Naive thymus-derived CD4-positive, alpha-beta T cell (primary cell): ENCODE results near the gene VPS13C. TPM values are rescaled to one million over a fixed set of nuclear protein-coding genes. Genes with fewer than 3 reads are reported as not detected.

ENCODE experiments used
- ATAC-seq: fragments of 150-1000 bp; cut with Tn5 transposase; 2 replicates; pipeline ENCODE4 v1.10.0; 2021; ENCODE audit warnings: mild to moderate bottlenecking, moderate library complexity
- CTCF ChIA-PET: fragments of 350-600 bp; sonication (Branson Sonifier 250); formaldehyde crosslinking; loops from one replicate; lab custom pipeline; 2021; ENCODE audit warnings: antibody characterized with exemption; lab: Charles Lee
- POLR2A ChIA-PET: fragments of 350-600 bp; sonication (Branson Sonifier 250); formaldehyde crosslinking; loops from one replicate; lab custom pipeline; 2021; ENCODE audit warnings: antibody characterized with exemption, inconsistent platforms; lab: Charles Lee
- DNase-seq, 9 donors: peaks; one replicate each; pipeline versions ENCODE4 v3.0.0 to v3.0.0-alpha.2; 2020 to 2022; ENCODE audit warnings: mixed read lengths in 1 of 9
- H3K27ac ChIP-seq: one replicate; pipeline ENCODE4 v1.7.0; 2013; ENCODE audit warnings: mild to moderate bottlenecking, low read depth, low read length, moderate library complexity
- H3K27me3 ChIP-seq, 2 donors: one replicate each; pipeline ENCODE4 v1.7.0; 2013; ENCODE audit warnings: low read length in 2 of 2, mild to moderate bottlenecking in 2 of 2, moderate library complexity in 2 of 2; ENCODE audit not compliant: control insufficient read depth in 2 of 2, insufficient read depth in 2 of 2
- H3K36me3 ChIP-seq, 3 experiments: 1 replicate in 2 of 3; 2 replicates in 1 of 3; pipeline ENCODE4 v1.7.0; 2013; ENCODE audit warnings: low read length in 3 of 3, mild to moderate bottlenecking in 3 of 3, moderate library complexity in 1 of 3; ENCODE audit not compliant: insufficient read depth in 3 of 3, control insufficient read depth in 2 of 3
- H3K4me1 ChIP-seq, 2 donors: one replicate each; pipeline ENCODE4 v1.7.0; 2013; ENCODE audit warnings: low read length in 2 of 2, mild to moderate bottlenecking in 2 of 2, moderate library complexity in 1 of 2; ENCODE audit not compliant: control insufficient read depth in 2 of 2, insufficient read depth in 2 of 2
- H3K4me3 ChIP-seq: 2 replicates; pipeline ENCODE4 v1.7.0; 2013; ENCODE audit warnings: mild to moderate bottlenecking, low read length
- H3K9me3 ChIP-seq, 3 experiments: 1 replicate in 2 of 3; 2 replicates in 1 of 3; pipeline ENCODE4 v1.7.0; 2013; ENCODE audit warnings: low read length in 3 of 3; ENCODE audit not compliant: control insufficient read depth in 2 of 3
- H3K27ac Mint-ChIP-seq, 9 donors: one replicate each; pipeline ENCODE4 v1.8.0; 2020 to 2022; ENCODE audit warnings: mixed read lengths in 9 of 9, mild to moderate bottlenecking in 8 of 9, moderate library complexity in 5 of 9, inconsistent platforms in 2 of 9
- H3K27me3 Mint-ChIP-seq, 5 donors: one replicate each; pipeline ENCODE4 v1.8.0; 2021 to 2022; ENCODE audit warnings: mixed read lengths in 5 of 5, mild to moderate bottlenecking in 1 of 5
- H3K36me3 Mint-ChIP-seq, 5 donors: one replicate each; pipeline ENCODE4 v1.8.0; 2020 to 2022; ENCODE audit warnings: mixed read lengths in 5 of 5, mild to moderate bottlenecking in 3 of 5, inconsistent platforms in 1 of 5
- H3K4me1 Mint-ChIP-seq, 7 donors: one replicate each; pipeline ENCODE4 v1.8.0; 2020 to 2022; ENCODE audit warnings: mixed read lengths in 7 of 7, mild to moderate bottlenecking in 3 of 7, inconsistent platforms in 1 of 7
- H3K4me3 Mint-ChIP-seq, 10 donors: one replicate each; pipeline ENCODE4 v1.8.0; 2020 to 2022; ENCODE audit warnings: mild to moderate bottlenecking in 10 of 10, mixed read lengths in 10 of 10, moderate library complexity in 6 of 10, inconsistent platforms in 2 of 10
- H3K9me3 Mint-ChIP-seq, 11 donors: one replicate each; pipeline ENCODE4 v1.8.0; 2020 to 2022; ENCODE audit warnings: mixed read lengths in 11 of 11, mild to moderate bottlenecking in 4 of 11, inconsistent platforms in 1 of 11, moderate library complexity in 1 of 11
- intact Hi-C, 2 donors: fragments of 100-400 bp; cut with micrococcal nuclease; formaldehyde crosslinking; loops; one replicate each; pipeline ENCODE4 v1.15.1; 2023
- polyA plus RNA-seq, 2 donors: library from polyadenylated mRNA; unstranded; fragments of 300-500 nt; fragmentation: Illumina TruSeq; gene quantifications; one replicate each; pipeline ENCODE4 v1.2.3, GENCODE V29; 2021
- total RNA-seq, 6 experiments: library from RNA in 5 of 6; stranded (reverse) in 5 of 6; gene quantifications; 1 replicate in 5 of 6; 2 replicates in 1 of 6; pipeline ENCODE4 v1.2.3 and lab custom pipeline; 2021 to 2026

The VPS13C gene
- total and polyA plus RNA-seq, 7 experiments from 2014 or later = 12.7 to 159 (median 108) TPM

- Mint-ChIP-seq H3K36me3 (no peaks in the 10 kb centered on the region), H3K9me3 (no peaks in the 10 kb centered on the region), H3K4me3 (no peak overlapping the region), H3K27ac (no peak overlapping the region), H3K27me3 (peaks cover 5 to 23% (median 11%) of the 10 kb centered on the region in 5 donors), H3K4me1 (no peaks in the 10 kb centered on the region)
- CTCF ChIA-PET = interaction anchor here (0.6 kb wide), 1 partner anchor 20 kb away, joined by 3 read pairs; no protein-coding TSS in a partner anchor
- no peak for DNase-seq
- Histone ChIP-seq H3K4me1 (no peaks in the 10 kb centered on the region), H3K27ac (no peak overlapping the region), H3K4me3 (no peak overlapping the region), H3K27me3 (no peaks in the 10 kb centered on the region), H3K36me3 (no peaks in the 10 kb centered on the region), H3K9me3 (no peaks in the 10 kb centered on the region)
- intact Hi-C loops = no loop called here
- no peak for ATAC-seq
- POLR2A ChIA-PET = no interaction called here
These were observed 244.7 kb downstream of the VPS13C start for GRCh38 chr15:61815356-61816083.

- intact Hi-C loops = no loop called here
- DNase-seq (no peak), ATAC-seq (no peak)
- Histone ChIP-seq H3K36me3 (no peaks in the 10 kb centered on the region), H3K4me3 (no peak overlapping the region), H3K9me3 (no peaks in the 10 kb centered on the region), H3K4me1 (no peaks in the 10 kb centered on the region), H3K27ac (no peak overlapping the region), H3K27me3 (no peaks in the 10 kb centered on the region)
- no peaks in the 10 kb centered on the region for H3K36me3 Mint-ChIP-seq
- peaks cover 5 to 27% (median 16%) of the 10 kb centered on the region in 5 donors for H3K27me3 Mint-ChIP-seq
- no peak overlapping the region for H3K27ac Mint-ChIP-seq
- H3K4me1 Mint-ChIP-seq = no peaks in the 10 kb centered on the region
- ChIA-PET POLR2A (no interaction called here), CTCF (no interaction called here)
- H3K9me3 Mint-ChIP-seq = no peaks in the 10 kb centered on the region
- H3K4me3 Mint-ChIP-seq = no peak overlapping the region
These were observed 247.8 kb downstream of the VPS13C start for GRCh38 chr15:61812476-61812875.

GRCh38 chr15:61811952-61812351 lies 248.3 kb downstream of the VPS13C start:
- Histone ChIP-seq H3K27me3 (no peaks in the 10 kb centered on the region), H3K36me3 (no peaks in the 10 kb centered on the region), H3K27ac (no peak overlapping the region), H3K4me3 (no peak overlapping the region), H3K4me1 (no peaks in the 10 kb centered on the region), H3K9me3 (no peaks in the 10 kb centered on the region)
- H3K9me3 Mint-ChIP-seq = no peaks in the 10 kb centered on the region
- ChIA-PET POLR2A (no interaction called here), CTCF (no interaction called here)
- H3K4me1 Mint-ChIP-seq = no peaks in the 10 kb centered on the region
- H3K36me3 Mint-ChIP-seq = no peaks in the 10 kb centered on the region
- H3K27me3 Mint-ChIP-seq = peaks cover 5 to 27% (median 16%) of the 10 kb centered on the region in 5 donors
- ATAC-seq (no peak), DNase-seq (no peak)
- H3K27ac Mint-ChIP-seq = no peak overlapping the region
- intact Hi-C loops = no loop called here
- no peak overlapping the region for H3K4me3 Mint-ChIP-seq

- intact Hi-C loops = no loop called here
- no peak overlapping the region for H3K4me3 ChIP-seq
- no peaks in the 10 kb centered on the region for H3K9me3 Mint-ChIP-seq
- H3K36me3 ChIP-seq = no peaks in the 10 kb centered on the region
- no peaks in the 10 kb centered on the region for H3K36me3 Mint-ChIP-seq
- H3K4me1 ChIP-seq = no peaks in the 10 kb centered on the region
- no peak overlapping the region for H3K27ac ChIP-seq
- H3K27ac Mint-ChIP-seq = no peak overlapping the region
- H3K4me1 Mint-ChIP-seq = no peaks in the 10 kb centered on the region
- H3K4me3 Mint-ChIP-seq = no peak overlapping the region
- H3K27me3 ChIP-seq = no peaks in the 10 kb centered on the region
- DNase-seq = no peak
- CTCF ChIA-PET = no interaction called here
- POLR2A ChIA-PET = no interaction called here
- H3K27me3 Mint-ChIP-seq = peaks cover 0 to 18% (median 9%) of the 10 kb centered on the region in 5 donors
- ATAC-seq = no peak
- no peaks in the 10 kb centered on the region for H3K9me3 ChIP-seq
These were observed 251.0 kb downstream of the VPS13C start for GRCh38 chr15:61809216-61809615.

GRCh38 chr15:61807281-61807929 lies 252.8 kb downstream of the VPS13C start:
- H3K4me3 ChIP-seq = no peak overlapping the region
- H3K4me1 ChIP-seq = no peaks in the 10 kb centered on the region
- H3K27me3 Mint-ChIP-seq = peaks cover 0 to 8% (median 7%) of the 10 kb centered on the region in 5 donors
- no peak overlapping the region for H3K27ac ChIP-seq
- CTCF ChIA-PET = no interaction called here
- no peaks in the 10 kb centered on the region for H3K4me1 Mint-ChIP-seq
- no peaks in the 10 kb centered on the region for H3K9me3 ChIP-seq
- DNase-seq = no peak
- ATAC-seq = no peak
- POLR2A ChIA-PET = no interaction called here
- H3K4me3 Mint-ChIP-seq = no peak overlapping the region
- no peaks in the 10 kb centered on the region for H3K36me3 Mint-ChIP-seq
- H3K27ac Mint-ChIP-seq = no peak overlapping the region
- H3K9me3 Mint-ChIP-seq = no peaks in the 10 kb centered on the region
- H3K36me3 ChIP-seq = no peaks in the 10 kb centered on the region
- intact Hi-C loops = no loop called here
- no peaks in the 10 kb centered on the region for H3K27me3 ChIP-seq

Other genes starting within 250 kb of the VPS13C start
- gene C2CD4A, start 6.5 kb upstream of the VPS13C start, total RNA-seq = not detected
- not detected for gene C2CD4A, start 6.5 kb upstream of the VPS13C start, polyA plus RNA-seq
- under 1 TPM in 2 of 5 experiments, not detected in 3; 0.15 to 0.24 TPM for gene C2CD4B, start 104.8 kb upstream of the VPS13C start, total RNA-seq
- not detected for gene C2CD4B, start 104.8 kb upstream of the VPS13C start, polyA plus RNA-seq